ENCODE measurements around the gene ALOX5. TPM values are rescaled to one million over a fixed set of nuclear protein-coding genes. Genes with fewer than 3 reads are reported as not detected.

ALOX5 gene
- total RNA-seq, 1 donor from 2014 or later = not detected

DNA sequence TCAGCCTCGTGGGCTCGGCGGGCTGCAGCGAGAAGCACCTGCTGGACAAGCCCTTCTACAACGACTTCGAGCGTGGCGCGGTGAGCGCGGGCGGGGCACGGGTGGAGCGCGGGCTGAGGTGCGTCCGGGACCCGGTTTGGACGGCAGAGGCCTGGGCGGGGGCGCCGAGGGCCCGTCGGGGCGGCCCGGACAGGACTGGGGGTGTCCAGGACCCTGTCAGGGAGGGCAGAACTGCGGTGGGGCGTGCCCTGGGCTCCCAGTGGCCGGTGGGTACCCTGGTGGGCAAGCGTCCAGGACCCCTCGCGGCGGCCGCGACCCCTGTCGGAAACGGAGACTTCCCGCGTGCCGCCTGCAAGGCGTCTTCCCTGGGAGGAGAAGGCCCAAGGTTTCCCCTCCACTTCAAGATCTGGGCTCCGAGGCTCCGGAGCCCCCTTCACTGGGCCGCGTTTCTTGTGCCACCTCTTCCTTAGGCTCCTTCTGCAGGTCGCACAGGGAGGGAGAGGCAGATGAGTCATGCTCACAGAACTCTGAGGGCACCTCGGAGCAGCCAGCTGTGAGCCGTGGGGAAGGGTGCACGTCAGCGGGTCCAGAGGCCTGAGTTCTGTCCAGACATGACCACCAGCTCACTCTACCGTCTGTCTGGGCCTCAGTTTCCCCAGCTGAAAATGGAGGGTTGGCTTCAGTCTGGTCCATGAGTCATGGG is 485 bp downstream of the ALOX5 start:
- TF ChIP-seq, protein P1, sequence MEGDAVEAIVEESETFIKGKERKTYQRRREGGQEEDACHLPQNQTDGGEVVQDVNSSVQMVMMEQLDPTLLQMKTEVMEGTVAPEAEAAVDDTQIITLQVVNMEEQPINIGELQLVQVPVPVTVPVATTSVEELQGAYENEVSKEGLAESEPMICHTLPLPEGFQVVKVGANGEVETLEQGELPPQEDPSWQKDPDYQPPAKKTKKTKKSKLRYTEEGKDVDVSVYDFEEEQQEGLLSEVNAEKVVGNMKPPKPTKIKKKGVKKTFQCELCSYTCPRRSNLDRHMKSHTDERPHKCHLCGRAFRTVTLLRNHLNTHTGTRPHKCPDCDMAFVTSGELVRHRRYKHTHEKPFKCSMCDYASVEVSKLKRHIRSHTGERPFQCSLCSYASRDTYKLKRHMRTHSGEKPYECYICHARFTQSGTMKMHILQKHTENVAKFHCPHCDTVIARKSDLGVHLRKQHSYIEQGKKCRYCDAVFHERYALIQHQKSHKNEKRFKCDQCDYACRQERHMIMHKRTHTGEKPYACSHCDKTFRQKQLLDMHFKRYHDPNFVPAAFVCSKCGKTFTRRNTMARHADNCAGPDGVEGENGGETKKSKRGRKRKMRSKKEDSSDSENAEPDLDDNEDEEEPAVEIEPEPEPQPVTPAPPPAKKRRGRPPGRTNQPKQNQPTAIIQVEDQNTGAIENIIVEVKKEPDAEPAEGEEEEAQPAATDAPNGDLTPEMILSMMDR (IDR thresholded peaks at IDR 0.05) = no peak
- peaks cover 70% of the 10 kb centered on the region for H3K27me3 Mint-ChIP-seq (ENCODE audit: unreplicated experiment)
- H3K27ac Mint-ChIP-seq (ENCODE audit: unreplicated experiment) = no peak overlapping the region
- H3K9me3 Mint-ChIP-seq (ENCODE audit: unreplicated experiment) = no peaks in the 10 kb centered on the region
- H3K4me1 Mint-ChIP-seq (ENCODE audit: unreplicated experiment) = peaks cover 10% of the 10 kb centered on the region
- no peak for DNase-seq (ENCODE audit: extremely low spot score, unreplicated experiment)
- H3K4me3 Mint-ChIP-seq (ENCODE audit: unreplicated experiment) = no peak overlapping the region
- no peaks in the 10 kb centered on the region for H3K36me3 Mint-ChIP-seq (ENCODE audit: unreplicated experiment)

DNA sequence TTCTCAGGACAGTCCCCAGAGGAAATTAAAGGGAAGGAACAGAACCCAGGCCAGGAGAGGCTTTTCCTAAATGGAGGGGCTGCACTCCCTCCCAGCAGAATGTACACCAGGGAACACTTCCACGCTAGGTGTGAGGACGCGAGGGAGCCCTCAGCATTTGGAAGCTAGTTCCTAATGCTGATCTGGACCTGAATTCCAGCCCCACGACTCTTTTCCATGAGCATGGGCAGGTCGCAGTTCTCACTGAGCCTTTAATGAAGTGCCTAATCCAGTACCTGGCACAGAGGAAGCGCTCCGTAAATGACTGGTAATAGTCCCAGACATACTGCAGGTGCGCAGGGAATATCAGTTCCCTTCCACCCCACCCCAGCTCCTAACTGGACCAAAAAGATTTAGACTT is 1.1 kb downstream of the ALOX5 start:
- H3K4me3 Mint-ChIP-seq (ENCODE audit: unreplicated experiment) = no peak overlapping the region
- no peaks in the 10 kb centered on the region for H3K9me3 Mint-ChIP-seq (ENCODE audit: unreplicated experiment)
- H3K36me3 Mint-ChIP-seq (ENCODE audit: unreplicated experiment) = no peaks in the 10 kb centered on the region
- peaks cover 67% of the 10 kb centered on the region for H3K27me3 Mint-ChIP-seq (ENCODE audit: unreplicated experiment)
- TF ChIP-seq, protein P1 (IDR thresholded peaks at IDR 0.05) = no peak
- no peak overlapping the region for H3K27ac Mint-ChIP-seq (ENCODE audit: unreplicated experiment)
- DNase-seq (ENCODE audit: extremely low spot score, unreplicated experiment) = no peak
- H3K4me1 Mint-ChIP-seq (ENCODE audit: unreplicated experiment) = peaks cover 10% of the 10 kb centered on the region

DNA sequence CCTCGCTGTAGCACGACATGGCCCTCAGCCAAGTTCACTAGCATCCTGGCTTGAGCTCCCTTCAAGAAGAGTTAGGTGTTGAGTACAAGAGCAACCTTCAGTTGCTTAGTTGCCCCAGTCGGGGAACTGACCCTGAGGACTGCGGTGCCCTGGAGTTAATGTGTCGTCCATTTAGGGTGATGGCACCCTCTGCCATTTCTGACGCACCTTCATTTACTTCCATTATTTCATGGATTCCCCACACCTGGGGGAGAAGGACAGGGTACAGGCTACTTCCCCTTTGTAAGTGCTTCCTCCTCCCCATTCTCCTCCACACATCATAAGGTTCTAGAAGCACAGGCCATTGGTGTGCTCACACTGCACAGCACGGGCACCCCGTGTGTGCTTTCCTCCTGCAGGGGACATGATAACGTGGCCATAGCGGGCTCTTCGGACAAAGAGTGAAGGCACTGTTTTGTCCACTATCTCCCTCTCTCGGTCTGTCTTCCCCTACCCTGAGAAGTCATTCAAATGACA is 1.8 kb downstream of the ALOX5 start:
- H3K36me3 Mint-ChIP-seq (ENCODE audit: unreplicated experiment) = no peaks in the 10 kb centered on the region
- H3K4me3 Mint-ChIP-seq (ENCODE audit: unreplicated experiment) = no peak overlapping the region
- no peaks in the 10 kb centered on the region for H3K9me3 Mint-ChIP-seq (ENCODE audit: unreplicated experiment)
- no peak for DNase-seq (ENCODE audit: extremely low spot score, unreplicated experiment)
- TF ChIP-seq, protein P1 (IDR thresholded peaks at IDR 0.05) = no peak
- peaks cover 10% of the 10 kb centered on the region for H3K4me1 Mint-ChIP-seq (ENCODE audit: unreplicated experiment)
- no peak overlapping the region for H3K27ac Mint-ChIP-seq (ENCODE audit: unreplicated experiment)
- H3K27me3 Mint-ChIP-seq (ENCODE audit: unreplicated experiment) = peaks cover 60% of the 10 kb centered on the region

DNA sequence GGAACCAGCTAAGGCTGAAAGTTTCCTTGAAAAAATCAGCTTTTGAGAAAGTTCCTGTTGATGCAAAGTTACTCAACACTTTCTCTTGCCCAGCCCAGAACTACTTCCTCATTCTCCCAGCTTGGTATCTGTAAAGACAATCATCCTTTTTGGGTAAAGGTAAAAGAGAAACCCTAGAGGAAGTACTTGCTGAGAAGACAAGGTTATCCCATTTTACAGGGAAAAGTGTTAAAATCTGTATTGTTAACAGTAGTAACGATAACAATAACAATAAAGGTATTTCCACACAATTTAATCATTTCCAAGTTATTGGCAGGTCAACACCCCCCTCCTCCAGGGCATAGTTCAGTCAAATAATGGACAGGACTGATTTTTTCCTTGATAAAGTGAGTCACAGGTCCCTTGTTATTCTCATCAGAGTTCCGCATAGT is 2.4 kb downstream of the ALOX5 start:
- no peaks in the 10 kb centered on the region for H3K9me3 Mint-ChIP-seq (ENCODE audit: unreplicated experiment)
- peaks cover 10% of the 10 kb centered on the region for H3K4me1 Mint-ChIP-seq (ENCODE audit: unreplicated experiment)
- no peaks in the 10 kb centered on the region for H3K36me3 Mint-ChIP-seq (ENCODE audit: unreplicated experiment)
- no peak for DNase-seq (ENCODE audit: extremely low spot score, unreplicated experiment)
- H3K27ac Mint-ChIP-seq (ENCODE audit: unreplicated experiment) = no peak overlapping the region
- H3K27me3 Mint-ChIP-seq (ENCODE audit: unreplicated experiment) = peaks cover 54% of the 10 kb centered on the region
- TF ChIP-seq, protein P1 (IDR thresholded peaks at IDR 0.05) = no peak
- H3K4me3 Mint-ChIP-seq (ENCODE audit: unreplicated experiment) = no peak overlapping the region

DNA sequence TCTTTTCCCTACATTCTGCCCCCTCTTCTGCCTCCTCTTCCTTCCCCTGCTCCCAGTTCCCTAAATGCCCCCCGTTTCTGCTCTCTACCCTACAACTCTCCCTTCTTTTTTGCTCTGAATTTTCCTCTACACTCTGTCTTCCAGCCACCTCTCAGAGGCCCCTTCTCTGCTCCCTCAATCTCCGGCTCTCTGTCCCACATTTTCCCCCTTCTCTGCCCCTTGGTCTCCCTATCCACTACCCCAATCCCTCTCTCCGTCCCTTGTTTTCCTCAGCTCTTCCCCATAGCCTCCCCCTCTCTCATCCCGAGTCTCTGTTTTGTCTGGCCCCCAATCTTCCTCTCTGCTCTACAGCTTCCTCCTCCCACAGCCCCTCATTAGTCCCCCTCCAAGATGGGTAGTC is 3.3 kb downstream of the ALOX5 start:
- Mint-ChIP-seq H3K27me3 (ENCODE audit: unreplicated experiment) (peaks cover 47% of the 10 kb centered on the region), H3K36me3 (ENCODE audit: unreplicated experiment) (no peaks in the 10 kb centered on the region), H3K4me3 (ENCODE audit: unreplicated experiment) (no peak overlapping the region), H3K4me1 (ENCODE audit: unreplicated experiment) (peaks cover 10% of the 10 kb centered on the region), H3K27ac (ENCODE audit: unreplicated experiment) (no peak overlapping the region), H3K9me3 (ENCODE audit: unreplicated experiment) (no peaks in the 10 kb centered on the region)
- DNase-seq (ENCODE audit: extremely low spot score, unreplicated experiment) = no peak
- TF ChIP-seq, protein P1 (IDR thresholded peaks at IDR 0.05) = no peak

All from osteocyte (in vitro differentiated cells).